DMS153 treated with DMSO at 0.1 percent for 48 hours (cell line): Measurements from ENCODE around the gene NUP210L.
"Not testable (repeated sequence)": the region's sequence is repeated elsewhere in the genome, so short reads cannot be mapped to it uniquely, and the experiment has no call there.

Experiments
- DNase-seq: peaks from one replicate; lab custom pipeline; 2025; ENCODE audit not compliant: unreplicated experiment; lab: John Stamatoyannopoulos, UW

NUP210L gene

GRCh38 chr1:153995640-153996039 lies 159.2 kb downstream of the NUP210L start:
- no peak for DNase-seq

GRCh38 chr1:153995202-153995601 lies 159.7 kb downstream of the NUP210L start:
- DNase-seq: no peak

GRCh38 chr1:153991806-153992205 lies 163.1 kb downstream of the NUP210L start:
- DNase-seq: no peak

- DNase-seq: no peak
These were observed 163.7 kb downstream of the NUP210L start for GRCh38 chr1:153991151-153991630.

- DNase-seq: peak; percentile 100
These were observed 164.3 kb downstream of the NUP210L start, which contains the start of gene RPS27 for GRCh38 chr1:153990468-153991150. RPS27 (plus strand) TSS chr1:153990762; CDS start chr1:153990797, 35 bp downstream.

GRCh38 chr1:153987621-153988020 lies 167.3 kb downstream of the NUP210L start:
- no peak for DNase-seq

GRCh38 chr1:153985941-153986761 lies 168.7 kb downstream of the NUP210L start, which contains the start of gene RAB13:
RAB13 (minus strand) TSS chr1:153986339; CDS start chr1:153986236, 103 bp downstream.
- DNase-seq: peak; percentile 87

GRCh38 chr1:153985341-153985912 lies 169.4 kb downstream of the NUP210L start:
- no peak for DNase-seq

GRCh38 chr1:153984123-153984894 lies 170.6 kb downstream of the NUP210L start:
- no peak for DNase-seq

GRCh38 chr1:153981735-153982134 lies 173.1 kb downstream of the NUP210L start:
- DNase-seq: not testable (repeated sequence)

GRCh38 chr1:153979091-153979490 lies 175.8 kb downstream of the NUP210L start:
- DNase-seq: not testable (repeated sequence)

- DNase-seq: no peak
These were observed 176.5 kb downstream of the NUP210L start for GRCh38 chr1:153978274-153978909.

- DNase-seq: peak; percentile 81
These were observed 177.3 kb downstream of the NUP210L start, which contains the start of gene JTB for GRCh38 chr1:153977250-153978240. JTB (minus strand) TSS chr1:153977674; CDS start chr1:153977252, 422 bp downstream.

GRCh38 chr1:153976819-153977249 lies 178.0 kb downstream of the NUP210L start:
- no peak for DNase-seq

- DNase-seq: no peak
These were observed 181.3 kb downstream of the NUP210L start for GRCh38 chr1:153973525-153973924.

GRCh38 chr1:153973071-153973470 lies 181.8 kb downstream of the NUP210L start:
- DNase-seq: no peak

GRCh38 chr1:153970346-153970745 lies 184.5 kb downstream of the NUP210L start:
- DNase-seq: no peak

- no peak for DNase-seq
These were observed 185.9 kb downstream of the NUP210L start for GRCh38 chr1:153968972-153969371.

GRCh38 chr1:153968408-153968807 lies 186.5 kb downstream of the NUP210L start:
- no peak for DNase-seq
